Uterus (tissue), 4 donors: ENCODE data around the gene NECTIN2. TPM values are rescaled to one million over a fixed set of nuclear protein-coding genes. Genes with fewer than 3 reads are reported as not detected.

Experiments
- DNase-seq, 2 donors: peaks; one replicate each; pipeline ENCODE4 v3.0.0-alpha.2; 2019 to 2020
- H3K27ac ChIP-seq, 2 donors: fragments of 200-600 bp; sonication (generic); 1 replicate in 1 of 2; 2 replicates in 1 of 2; pipeline ENCODE4 v1.5.1; 2016 to 2018
- H3K27me3 ChIP-seq, 2 donors: fragments of 200-600 bp; sonication (generic); one replicate each; pipeline ENCODE4 v1.5.1; 2018 to 2019; ENCODE audit warnings: control low read depth in 1 of 2
- H3K36me3 ChIP-seq, 2 donors: fragments of 200-600 bp; sonication (generic); one replicate each; pipeline ENCODE4 v1.5.1; 2019; ENCODE audit warnings: control low read depth in 1 of 2
- H3K4me1 ChIP-seq, 2 donors: fragments of 200-600 bp; sonication (generic); one replicate each; pipeline ENCODE4 v1.5.1; 2018 to 2019; ENCODE audit warnings: control low read depth in 1 of 2
- H3K4me3 ChIP-seq, 2 donors: fragments of 200-600 bp; sonication (generic); 1 replicate in 1 of 2; 2 replicates in 1 of 2; pipeline ENCODE4 v1.5.1; 2018 to 2019; ENCODE audit warnings: mild to moderate bottlenecking in 1 of 2
- H3K9me3 ChIP-seq, 2 donors: fragments of 200-600 bp; sonication (generic); one replicate each; pipeline ENCODE4 v1.5.1; 2019; ENCODE audit warnings: control low read depth in 1 of 2
- CTCF ChIP-seq, 4 experiments: fragments of 200-600 bp in 2 of 4; fragments of 450-650 bp in 2 of 4; sonication (generic) in 2 of 4; IDR thresholded peaks; one replicate each; pipeline ENCODE4 v1.5.1; 2016 to 2019; ENCODE audit warnings: antibody characterized with exemption in 4 of 4, mild to moderate bottlenecking in 2 of 4, moderate library complexity in 1 of 4
- POLR2A ChIP-seq, 2 donors: fragments of 450-650 bp; IDR thresholded peaks; one replicate each; pipeline ENCODE4 v1.6.1; 2016; ENCODE audit warnings: antibody characterized with exemption in 2 of 2, mild to moderate bottlenecking in 1 of 2, moderate library complexity in 1 of 2
- intact Hi-C: fragments of 100-400 bp; cut with DNase I; formaldehyde crosslinking; loops from one replicate; pipeline ENCODE4 v1.15.1; 2023; ENCODE audit warnings: low total_unique reads
- total RNA-seq, 4 donors: library from RNA; depleted of rRNA in 3 of 4; stranded (reverse); fragments of >200 nt in 3 of 4; gene quantifications; one replicate each; pipeline versions ENCODE4 v1.1.0 to v1.2.4, GENCODE V29; 2014 to 2023
- donor health status: DM: yes; HTN: yes; CAD: no.

Gene NECTIN2
- total RNA-seq, 4 donors from 2014 or later, result 14.1 to 106 (median 86.1) TPM

GRCh38 chr19:44866664-44867063 lies 20.6 kb downstream of the NECTIN2 start:
- Histone ChIP-seq H3K36me3 (no peaks in the 10 kb centered on the region), H3K4me3 (no peak overlapping the region), H3K27ac (no peak overlapping the region), H3K4me1 (no peaks in the 10 kb centered on the region), H3K9me3 (no peaks in the 10 kb centered on the region), H3K27me3 (no peaks in the 10 kb centered on the region)
- intact Hi-C loops, result no loop called here
- DNase-seq, result no peak
- TF ChIP-seq CTCF (IDR thresholded peaks at IDR 0.05), result no peak
- TF ChIP-seq POLR2A (IDR thresholded peaks at IDR 0.05), result no peak

GRCh38 chr19:44867578-44867977 lies 21.5 kb downstream of the NECTIN2 start:
- no peaks in the 10 kb centered on the region for H3K27me3 ChIP-seq
- H3K4me1 ChIP-seq, result no peaks in the 10 kb centered on the region
- TF ChIP-seq POLR2A (IDR thresholded peaks at IDR 0.05) (no peak), CTCF (IDR thresholded peaks at IDR 0.05) (no peak)
- no peak overlapping the region for H3K4me3 ChIP-seq
- peak overlapping the region in 1 of 2 donors; percentile 41 for H3K27ac ChIP-seq
- intact Hi-C loops, result no loop called here
- no peak for DNase-seq
- no peaks in the 10 kb centered on the region for H3K9me3 ChIP-seq
- no peaks in the 10 kb centered on the region for H3K36me3 ChIP-seq

GRCh38 chr19:44869733-44870470 lies 23.8 kb downstream of the NECTIN2 start:
- intact Hi-C loops, result no loop called here
- H3K4me3 ChIP-seq, result no peak overlapping the region
- H3K4me1 ChIP-seq, result no peaks in the 10 kb centered on the region
- no peaks in the 10 kb centered on the region for H3K9me3 ChIP-seq
- H3K27ac ChIP-seq, result peak overlapping the region; percentile 18 to 21
- no peak for TF ChIP-seq CTCF (IDR thresholded peaks at IDR 0.05)
- TF ChIP-seq POLR2A (IDR thresholded peaks at IDR 0.05), result no peak
- no peaks in the 10 kb centered on the region for H3K27me3 ChIP-seq
- H3K36me3 ChIP-seq, result no peaks in the 10 kb centered on the region
- DNase-seq, result no peak

GRCh38 chr19:44871809-44872208 lies 25.7 kb downstream of the NECTIN2 start:
- Histone ChIP-seq H3K4me3 (no peak overlapping the region), H3K27me3 (no peaks in the 10 kb centered on the region), H3K27ac (no peak overlapping the region), H3K4me1 (no peaks in the 10 kb centered on the region), H3K9me3 (no peaks in the 10 kb centered on the region), H3K36me3 (no peaks in the 10 kb centered on the region)
- TF ChIP-seq CTCF (IDR thresholded peaks at IDR 0.05) (no peak), POLR2A (IDR thresholded peaks at IDR 0.05) (no peak)
- intact Hi-C loops, result no loop called here
- no peak for DNase-seq

- H3K27me3 ChIP-seq, result no peaks in the 10 kb centered on the region
- no peak overlapping the region for H3K27ac ChIP-seq
- intact Hi-C loops, result no loop called here
- DNase-seq, result no peak
- H3K36me3 ChIP-seq, result no peaks in the 10 kb centered on the region
- no peak overlapping the region for H3K4me3 ChIP-seq
- TF ChIP-seq POLR2A (IDR thresholded peaks at IDR 0.05), result no peak
- no peak for TF ChIP-seq CTCF (IDR thresholded peaks at IDR 0.05)
- H3K4me1 ChIP-seq, result no peaks in the 10 kb centered on the region
- H3K9me3 ChIP-seq, result no peaks in the 10 kb centered on the region
These were observed 26.6 kb downstream of the NECTIN2 start for GRCh38 chr19:44872661-44873060.
